ENCODE results near the gene RBM33. TPM values are rescaled to one million over a fixed set of nuclear protein-coding genes. Genes with fewer than 3 reads are reported as not detected.

RBM33 gene
- total RNA-seq, 1 donor from 2014 or later, result 25.0 TPM

- H3K4me3 ChIP-seq (ENCODE audit: low read depth, low read length), result no peak overlapping the region
Measured at GRCh38 chr7:155652156-155653114, 8.0 kb downstream of the RBM33 start.

GRCh38 chr7:155653803-155654202 is 9.3 kb downstream of the RBM33 start:
- no peaks in the 10 kb centered on the region for H3K27me3 ChIP-seq (ENCODE audit: control insufficient read depth, insufficient read depth, low read length)
- TF ChIP-seq, protein P1, sequence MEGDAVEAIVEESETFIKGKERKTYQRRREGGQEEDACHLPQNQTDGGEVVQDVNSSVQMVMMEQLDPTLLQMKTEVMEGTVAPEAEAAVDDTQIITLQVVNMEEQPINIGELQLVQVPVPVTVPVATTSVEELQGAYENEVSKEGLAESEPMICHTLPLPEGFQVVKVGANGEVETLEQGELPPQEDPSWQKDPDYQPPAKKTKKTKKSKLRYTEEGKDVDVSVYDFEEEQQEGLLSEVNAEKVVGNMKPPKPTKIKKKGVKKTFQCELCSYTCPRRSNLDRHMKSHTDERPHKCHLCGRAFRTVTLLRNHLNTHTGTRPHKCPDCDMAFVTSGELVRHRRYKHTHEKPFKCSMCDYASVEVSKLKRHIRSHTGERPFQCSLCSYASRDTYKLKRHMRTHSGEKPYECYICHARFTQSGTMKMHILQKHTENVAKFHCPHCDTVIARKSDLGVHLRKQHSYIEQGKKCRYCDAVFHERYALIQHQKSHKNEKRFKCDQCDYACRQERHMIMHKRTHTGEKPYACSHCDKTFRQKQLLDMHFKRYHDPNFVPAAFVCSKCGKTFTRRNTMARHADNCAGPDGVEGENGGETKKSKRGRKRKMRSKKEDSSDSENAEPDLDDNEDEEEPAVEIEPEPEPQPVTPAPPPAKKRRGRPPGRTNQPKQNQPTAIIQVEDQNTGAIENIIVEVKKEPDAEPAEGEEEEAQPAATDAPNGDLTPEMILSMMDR (IDR thresholded peaks at IDR 0.05; ENCODE audit: insufficient read depth, low read length, poor library complexity, severe bottlenecking), result no peak
- no peak overlapping the region for H3K4me3 ChIP-seq (ENCODE audit: low read depth, low read length)
- DNase-seq (ENCODE audit: low read depth), result no peak
- peaks cover 2% of the 10 kb centered on the region for H3K36me3 ChIP-seq (ENCODE audit: control insufficient read depth, insufficient read depth, low read length)

More at GRCh38 chr7:155652156-155653114, 8.0 kb downstream of the RBM33 start:
- Histone ChIP-seq H3K27me3 (ENCODE audit: control insufficient read depth, insufficient read depth, low read length) (no peaks in the 10 kb centered on the region), H3K36me3 (ENCODE audit: control insufficient read depth, insufficient read depth, low read length) (peaks cover 2% of the 10 kb centered on the region)
- TF ChIP-seq, protein P1 (IDR thresholded peaks at IDR 0.05; ENCODE audit: insufficient read depth, low read length, poor library complexity, severe bottlenecking), result no peak
- no peak for DNase-seq (ENCODE audit: low read depth)

GRCh38 chr7:155656891-155657290 is 12.4 kb downstream of the RBM33 start:
- no peaks in the 10 kb centered on the region for H3K27me3 ChIP-seq (ENCODE audit: control insufficient read depth, insufficient read depth, low read length)
- DNase-seq (ENCODE audit: low read depth), result no peak
- H3K4me3 ChIP-seq (ENCODE audit: low read depth, low read length), result no peak overlapping the region
- TF ChIP-seq, protein P1 (IDR thresholded peaks at IDR 0.05; ENCODE audit: insufficient read depth, low read length, poor library complexity, severe bottlenecking), result no peak
- H3K36me3 ChIP-seq (ENCODE audit: control insufficient read depth, insufficient read depth, low read length), result no peaks in the 10 kb centered on the region

DNA sequence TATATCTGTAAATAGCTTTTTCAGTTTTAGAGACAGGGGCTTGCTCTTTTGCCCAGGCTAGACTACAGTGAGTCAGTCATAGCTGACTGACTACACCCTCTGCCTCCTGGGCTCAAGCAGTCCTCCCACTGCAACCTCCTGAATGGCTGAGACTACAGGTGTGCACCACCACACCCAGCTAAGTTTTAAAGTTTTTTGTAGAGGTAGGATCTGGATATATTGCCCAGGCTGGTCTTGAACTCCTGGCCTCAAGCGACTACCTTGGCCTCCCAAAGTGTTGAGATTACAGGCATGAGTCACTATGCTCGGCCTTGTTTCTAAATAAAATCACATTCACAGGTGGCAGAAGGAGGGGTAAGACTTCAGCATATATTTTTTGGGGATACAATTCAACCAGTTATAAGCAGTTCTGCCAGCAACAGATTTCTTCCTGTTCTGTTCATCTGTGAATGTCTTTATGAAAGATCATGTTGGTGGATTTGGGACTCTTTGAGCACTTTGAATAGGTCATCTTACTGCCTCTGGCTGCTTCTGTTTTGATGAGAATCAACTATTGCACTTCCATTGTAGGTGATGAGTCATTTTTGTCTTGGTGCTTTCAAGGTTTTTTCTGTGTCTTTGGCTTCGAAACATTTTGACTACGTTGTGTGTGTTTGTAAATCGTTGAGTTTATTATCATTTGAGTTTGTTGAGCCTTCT is 15.7 kb downstream of the RBM33 start:
- TF ChIP-seq, protein P1 (IDR thresholded peaks at IDR 0.05; ENCODE audit: insufficient read depth, low read length, poor library complexity, severe bottlenecking), result no peak
- DNase-seq (ENCODE audit: low read depth), result no peak

GRCh38 chr7:155660758-155661093 is 16.3 kb downstream of the RBM33 start:
- no peaks in the 10 kb centered on the region for H3K36me3 ChIP-seq (ENCODE audit: control insufficient read depth, insufficient read depth, low read length)
- H3K4me3 ChIP-seq (ENCODE audit: low read depth, low read length), result no peak overlapping the region
- DNase-seq (ENCODE audit: low read depth), result no peak
- TF ChIP-seq, protein P1 (IDR thresholded peaks at IDR 0.05; ENCODE audit: insufficient read depth, low read length, poor library complexity, severe bottlenecking), result no peak
- no peaks in the 10 kb centered on the region for H3K27me3 ChIP-seq (ENCODE audit: control insufficient read depth, insufficient read depth, low read length)

More for the DNA sequence above, 15.7 kb downstream of the RBM33 start:
- Histone ChIP-seq H3K4me3 (ENCODE audit: low read depth, low read length) (no peak overlapping the region), H3K27me3 (ENCODE audit: control insufficient read depth, insufficient read depth, low read length) (no peaks in the 10 kb centered on the region), H3K36me3 (ENCODE audit: control insufficient read depth, insufficient read depth, low read length) (no peaks in the 10 kb centered on the region)

Data from kidney epithelial cell (primary cell).